ENCODE data around the gene OR51B6.
A peak's percentile ranks its signal among the peaks of the same experiment; 100 is the strongest.
"Not testable (repeated sequence)": the region's sequence is repeated elsewhere in the genome, so short reads cannot be mapped to it uniquely, and the experiment has no call there.

Gene OR51B6

DNA sequence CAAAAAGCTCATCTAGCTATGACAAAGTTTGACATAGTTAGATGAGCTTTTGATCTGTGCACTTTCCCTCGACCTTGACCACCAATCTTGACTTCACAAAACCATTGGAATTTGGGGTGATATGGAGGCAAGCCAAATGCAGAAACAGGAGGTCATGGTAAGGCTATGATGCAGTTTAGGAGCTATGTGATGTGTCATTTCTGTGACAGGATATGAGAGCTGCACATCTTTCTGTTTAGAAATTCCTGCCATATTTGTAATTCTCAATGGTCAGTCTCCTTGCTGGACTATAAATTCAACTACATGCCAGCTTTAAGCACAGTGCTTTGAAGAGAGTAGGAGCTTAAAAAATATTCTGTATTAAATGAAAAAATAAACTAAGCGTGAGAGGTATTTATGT is 12.9 kb downstream of the OR51B6 start:
- peak; percentile 58 for DNase-seq (ENCODE audit: low spot score)

DNA sequence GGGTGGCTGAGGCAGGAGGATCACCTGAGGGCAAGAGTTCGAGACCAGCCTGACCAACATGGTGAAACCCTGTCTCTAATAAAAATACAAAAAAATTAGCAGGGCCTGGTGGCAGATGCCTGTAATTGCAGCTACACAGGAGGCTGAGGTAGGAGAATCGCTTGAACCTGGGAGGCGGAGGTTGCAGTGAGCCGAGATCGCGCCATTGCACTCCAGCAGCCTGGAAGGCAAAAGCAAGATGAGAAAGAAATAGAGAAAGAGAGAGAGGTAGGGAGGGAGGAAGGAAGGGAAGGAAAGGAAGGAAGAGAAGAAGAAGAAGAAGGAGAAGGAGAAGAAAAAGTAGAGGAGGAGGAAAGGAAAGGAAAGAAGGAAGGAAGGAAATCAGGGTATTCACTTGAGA is 15.1 kb downstream of the OR51B6 start:
- not testable (repeated sequence) for DNase-seq (ENCODE audit: low spot score)

DNA sequence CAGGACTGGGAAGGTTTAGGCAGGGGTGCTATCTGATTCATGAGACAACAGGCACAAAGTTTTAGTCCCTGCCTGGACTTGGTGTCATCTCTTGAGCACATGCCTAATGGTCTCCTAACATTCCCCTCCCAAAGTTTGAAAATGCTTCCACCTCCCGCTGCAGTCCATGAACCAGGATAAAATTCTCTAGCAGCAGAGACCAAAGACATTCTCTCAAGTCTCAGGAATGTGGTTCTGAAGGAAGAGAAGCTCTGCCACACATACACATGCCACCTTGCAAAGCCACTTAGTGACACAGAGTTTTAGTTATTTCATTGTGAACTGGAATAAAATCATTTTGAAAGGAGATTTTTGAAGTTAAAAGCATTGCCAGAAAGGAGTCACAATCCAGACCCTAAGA is 15.5 kb downstream of the OR51B6 start:
- no peak for DNase-seq (ENCODE audit: low spot score)

DNA sequence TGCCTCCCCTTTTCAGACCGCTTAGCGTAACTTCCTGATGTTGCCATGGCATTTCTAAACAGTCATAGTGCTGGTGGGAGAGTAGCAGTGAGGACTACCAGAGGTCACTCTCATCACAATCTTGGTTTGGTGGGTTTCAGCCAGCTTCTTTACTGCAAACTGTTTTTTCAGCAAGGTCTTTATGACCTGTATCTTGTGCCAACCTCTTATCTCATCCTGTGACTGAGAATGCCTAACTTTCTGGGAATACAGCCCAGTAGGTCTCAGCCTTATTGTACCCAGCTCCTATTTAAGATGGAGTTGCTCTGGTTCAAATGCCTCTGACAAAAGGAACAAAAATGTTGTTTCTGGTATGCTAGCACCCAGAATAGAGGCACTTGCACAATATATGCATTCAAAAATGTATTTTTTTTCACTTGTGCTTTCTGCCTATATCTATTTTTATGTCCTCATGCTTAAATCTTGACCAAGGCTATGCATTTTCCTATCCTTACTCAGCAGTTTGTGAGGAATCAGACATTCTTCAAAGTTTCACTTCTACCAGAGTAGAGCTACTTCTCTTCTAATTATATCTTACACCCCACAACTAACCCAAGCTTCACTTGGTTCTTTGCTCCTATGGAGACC is 16.3 kb downstream of the OR51B6 start:
- DNase-seq (ENCODE audit: low spot score) = no peak

DNA sequence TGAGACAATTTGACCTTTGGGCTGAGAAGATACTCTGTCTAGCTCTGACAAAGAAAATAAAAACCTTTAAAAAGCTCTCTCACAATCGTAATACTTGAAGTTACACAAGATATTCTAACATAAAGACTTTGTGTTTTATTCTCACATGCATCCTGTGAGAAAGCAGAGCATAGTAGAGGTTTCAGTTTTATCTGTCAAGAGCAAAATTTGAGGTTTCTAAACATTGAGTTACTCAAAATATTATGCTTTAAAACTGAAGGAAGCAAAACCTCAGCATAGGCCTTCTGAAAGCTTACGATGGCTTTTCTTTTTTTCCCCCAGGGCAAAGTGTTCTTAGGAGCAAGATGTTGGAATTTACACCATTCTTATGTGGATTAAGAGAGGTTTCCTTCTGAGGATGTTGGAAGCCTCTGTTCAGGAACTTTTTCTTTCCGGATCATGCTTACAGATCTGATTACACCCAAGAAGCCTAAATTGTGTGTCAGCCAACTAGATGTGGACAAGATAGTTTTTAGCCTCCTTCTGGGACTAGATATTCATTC is 17.3 kb downstream of the OR51B6 start:
- no peak for DNase-seq (ENCODE audit: low spot score)

DNA sequence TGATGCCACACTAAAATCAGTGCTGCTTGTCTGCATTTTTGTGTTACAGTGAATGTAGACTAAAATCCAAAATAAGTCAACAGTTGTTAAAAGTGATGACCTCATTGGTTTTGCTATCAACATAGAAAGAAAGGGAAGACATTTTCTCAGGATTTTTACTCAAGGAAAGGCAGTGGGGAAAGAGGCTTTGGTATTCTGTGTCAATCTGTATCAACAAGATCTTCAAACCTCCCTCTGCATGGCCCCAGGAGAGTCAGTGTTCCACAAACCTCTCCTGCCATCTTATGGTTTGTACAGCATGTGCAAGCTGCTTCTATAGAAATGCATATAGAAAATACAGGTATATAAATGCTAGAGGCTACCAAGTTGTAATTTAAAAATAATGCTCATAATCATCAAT is 18.5 kb downstream of the OR51B6 start:
- DNase-seq (ENCODE audit: low spot score) = peak; percentile 33

- peak; percentile 58 for DNase-seq (ENCODE audit: low spot score)
These were observed 29.5 kb downstream of the OR51B6 start for GRCh38 chr11:5380740-5381342.

DNA sequence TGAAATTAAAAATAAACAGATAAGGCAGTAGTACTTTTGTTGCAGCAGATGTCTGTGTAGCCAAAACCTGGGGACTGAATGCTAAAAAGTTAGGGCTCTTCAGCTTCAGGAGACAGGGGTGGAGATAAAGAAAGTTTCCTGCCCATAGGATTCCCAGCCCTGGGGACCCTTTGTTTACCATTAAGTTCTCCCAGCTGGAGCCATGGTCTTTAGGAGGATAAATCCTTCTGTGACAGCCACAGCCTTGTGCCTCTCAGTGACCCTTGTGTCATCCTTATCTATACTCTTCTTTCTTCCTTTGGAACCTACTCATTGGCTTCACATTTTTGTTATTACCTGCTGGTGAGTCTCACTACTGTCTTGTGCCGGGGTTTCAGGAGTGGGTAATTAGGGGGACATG is 32.3 kb downstream of the OR51B6 start, which contains the start of gene OR51M1:
Gene OR51M1, plus strand, starts transcription at position 237 of the 400 bp plus-strand sequence. CDS start 5,587 bp downstream, outside the sequence.
- no peak for DNase-seq (ENCODE audit: low spot score)

DNA sequence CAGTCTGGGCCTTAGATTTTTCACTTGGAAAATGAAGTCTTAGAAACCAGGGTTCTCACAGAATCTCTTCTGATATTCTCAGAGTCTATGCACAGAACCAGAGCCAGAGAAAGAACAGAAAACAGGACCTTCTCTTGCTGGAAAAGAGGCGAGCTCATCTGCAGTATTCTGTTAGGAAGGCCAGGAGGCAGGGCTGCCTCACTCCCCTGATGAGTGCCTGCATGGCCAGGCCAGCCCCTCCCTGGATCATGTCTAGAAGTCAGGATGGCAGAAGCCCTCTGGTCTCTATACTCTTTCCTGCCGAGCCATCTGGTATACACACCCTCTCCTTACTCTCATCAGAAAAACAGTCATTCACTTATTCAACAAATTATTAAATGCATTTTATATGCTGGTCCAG is 33.0 kb downstream of the OR51B6 start:
- no peak for DNase-seq (ENCODE audit: low spot score)

DNA sequence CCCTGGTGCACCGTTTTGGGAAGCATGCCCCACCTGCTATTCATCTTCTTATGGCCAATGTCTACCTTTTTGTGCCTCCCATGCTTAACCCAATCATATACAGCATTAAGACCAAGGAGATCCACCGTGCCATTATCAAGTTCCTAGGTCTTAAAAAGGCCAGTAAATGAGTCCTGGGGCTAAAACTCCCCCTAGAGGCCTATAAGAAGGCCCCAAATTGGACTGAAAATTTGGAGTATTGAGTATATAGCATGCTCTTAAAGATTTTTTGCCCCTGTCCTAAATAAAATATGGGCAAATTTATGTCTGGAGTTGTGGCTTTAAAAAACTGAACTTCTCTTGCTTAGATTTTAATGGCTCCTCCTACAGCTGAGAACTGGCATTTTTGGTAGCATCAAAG is 38.9 kb downstream of the OR51B6 start:
- no peak for DNase-seq (ENCODE audit: low spot score)

DNA sequence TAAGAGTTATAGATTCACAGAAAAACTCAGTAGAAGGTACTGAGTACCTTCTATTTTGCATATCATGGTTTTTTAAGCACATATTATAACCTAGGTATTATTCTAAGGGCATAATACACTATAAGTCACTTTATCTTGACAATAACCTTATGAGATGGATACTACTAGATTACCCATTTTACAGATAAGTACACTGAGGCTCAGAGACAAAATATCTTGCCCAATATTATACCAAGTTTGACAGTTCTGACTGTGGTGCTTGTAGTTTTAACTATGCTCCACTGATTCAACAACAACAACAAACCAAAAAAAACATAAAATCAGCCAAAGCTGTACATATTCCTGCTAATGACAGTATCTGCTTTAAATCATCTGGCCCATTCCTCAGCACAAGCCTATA is 42.8 kb downstream of the OR51B6 start:
- no peak for DNase-seq (ENCODE audit: low spot score)

DNA sequence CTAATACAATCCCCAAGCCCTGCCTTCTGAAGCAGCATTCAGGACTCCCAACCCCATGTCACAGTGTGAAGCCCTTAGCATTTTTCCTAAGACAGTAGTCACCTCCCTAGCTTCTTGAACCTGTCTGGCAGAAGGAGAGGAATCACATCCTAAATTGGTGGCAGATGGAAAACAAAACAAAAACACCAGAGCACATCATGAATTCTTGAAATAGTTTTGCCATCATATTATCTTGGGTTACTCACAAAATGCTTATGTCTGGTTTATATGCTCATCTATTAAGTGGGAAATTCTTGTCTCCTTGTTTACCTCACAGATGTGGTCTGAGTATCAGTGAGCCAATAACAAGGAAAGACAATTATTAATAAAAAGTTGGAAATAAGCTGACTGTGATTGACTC is 47.6 kb downstream of the OR51B6 start:
- DNase-seq (ENCODE audit: low spot score) = no peak

Measured in SW480 (cell line).